Stomach (tissue), 9 donors: ENCODE results near the gene GGT6. TPM values are rescaled to one million over a fixed set of nuclear protein-coding genes. Genes with fewer than 3 reads are reported as not detected.
A peak's percentile ranks its signal among the peaks of the same experiment; 100 is the strongest.

ENCODE experiments used
- DNase-seq, 2 donors: peaks; one replicate each; pipeline versions ENCODE4 v3.0.0 to v3.0.0-alpha.2; 2013 to 2019
- H3K27ac ChIP-seq, 5 donors: fragments of 200-600 bp in 4 of 5; sonication (generic) in 4 of 5; one replicate each; pipeline ENCODE4 v1.5.1; 2013 to 2019; ENCODE audit warnings: mild to moderate bottlenecking in 1 of 5, moderate library complexity in 1 of 5
- H3K27me3 ChIP-seq, 3 donors: fragments of 200-600 bp; sonication (generic); one replicate each; pipeline ENCODE4 v1.5.1; 2017 to 2019; ENCODE audit warnings: mixed run types in 1 of 3
- H3K36me3 ChIP-seq, 4 donors: fragments of 200-600 bp; sonication (generic); 1 replicate in 3 of 4; 2 replicates in 1 of 4; pipeline ENCODE4 v1.5.1; 2016 to 2019
- H3K4me1 ChIP-seq, 4 donors: fragments of 200-600 bp; sonication (generic); one replicate each; pipeline ENCODE4 v1.5.1; 2016 to 2019
- H3K4me3 ChIP-seq, 4 donors: fragments of 200-600 bp; sonication (generic) in 3 of 4; one replicate each; pipeline ENCODE4 v1.5.1; 2016 to 2019; ENCODE audit warnings: mild to moderate bottlenecking in 1 of 4
- H3K9me3 ChIP-seq, 4 donors: fragments of 200-600 bp; sonication (generic); one replicate each; pipeline ENCODE4 v1.5.1; 2016 to 2019
- CTCF ChIP-seq, 7 experiments: fragments of 450-650 bp in 4 of 7; fragments of 200-600 bp in 3 of 7; sonication (generic) in 3 of 7; IDR thresholded peaks; one replicate each; pipeline ENCODE4 v1.5.1; 2016 to 2019; ENCODE audit warnings: antibody characterized with exemption in 7 of 7, control low read depth in 2 of 7, mild to moderate bottlenecking in 1 of 7
- EP300 ChIP-seq: sonication (generic); formaldehyde crosslinking; IDR thresholded peaks from one replicate; pipeline ENCODE4 v1.6.1; 2017; ENCODE audit warnings: antibody characterized with exemption
- POLR2A ChIP-seq, 4 donors: fragments of 450-650 bp; IDR thresholded peaks; one replicate each; pipeline ENCODE4 v1.6.1; 2016; ENCODE audit warnings: antibody characterized with exemption in 4 of 4, control low read depth in 2 of 4, mild to moderate bottlenecking in 1 of 4, moderate library complexity in 1 of 4
- POLR2AphosphoS5 ChIP-seq, 3 donors: sonication (generic); formaldehyde crosslinking; IDR thresholded peaks; one replicate each; pipeline ENCODE4 v1.6.1; 2016; ENCODE audit warnings: antibody characterized with exemption in 3 of 3
- WGBS, 5 donors: extraction: QIAGEN DNeasy Blood & Tissue Kit in 3 of 5; methylation state at CpG; one replicate each; pipeline versions ENCODE4 v1.1.5 to v1.1.7; 2013 to 2018; 5-methylcytosine and 5-hydroxymethylcytosine counted together
- intact Hi-C: fragments of 100-400 bp; cut with DNase I; formaldehyde crosslinking; loops from one replicate; pipeline ENCODE4 v1.15.1; 2023; ENCODE audit warnings: low total_unique reads
- polyA plus RNA-seq, 3 donors: library from polyadenylated mRNA; stranded (reverse); fragments of 200-250 nt; gene quantifications; one replicate each; pipeline ENCODE4 v1.2.3, GENCODE V29; 2013
- total RNA-seq, 5 donors: library from RNA; depleted of rRNA; stranded (reverse); fragments of >200 nt; gene quantifications; one replicate each; pipeline versions ENCODE4 v1.1.0 to v1.2.3, GENCODE V29; 2014 to 2016
- donor health status: healthy with polysubstance abuse.
- donor health status: Bipolar disorder and iron deficiency.
- donor health status: healthy.

The GGT6 gene
- total and polyA plus RNA-seq, 8 donors = 4.4 to 147 (median 15.2) TPM

- no peak for DNase-seq
- peaks cover 0 to 35% (median 12%) of the 10 kb centered on the region in 4 donors for H3K36me3 ChIP-seq
- H3K9me3 ChIP-seq = no peaks in the 10 kb centered on the region
- no peak overlapping the region for H3K4me3 ChIP-seq
- intact Hi-C loops = no loop called here
- TF ChIP-seq EP300 = no peak
- no peak for TF ChIP-seq CTCF (IDR thresholded peaks at IDR 0.05)
- TF ChIP-seq POLR2A (IDR thresholded peaks at IDR 0.05) = no peak
- WGBS, 5 donors = 73 to 85% (median 78%) methylated on average over 12 of the region's 12 CpGs
- H3K27ac ChIP-seq = peak overlapping the region in 2 of 5 donors; percentile 17 to 32
- H3K4me1 ChIP-seq = peaks cover 0 to 19% (median under 1%) of the 10 kb centered on the region in 4 donors
- no peaks in the 10 kb centered on the region for H3K27me3 ChIP-seq
Measured at GRCh38 chr17:4527566-4528125, 32.7 kb downstream of the GGT6 start.

- peak overlapping the region in 3 of 5 donors; percentile 12 to 32 (median 17) for H3K27ac ChIP-seq
- H3K27me3 ChIP-seq = no peaks in the 10 kb centered on the region
- H3K4me3 ChIP-seq = no peak overlapping the region
- intact Hi-C loops = no loop called here
- H3K4me1 ChIP-seq = peaks cover 3 to 19% (median 5%) of the 10 kb centered on the region in 4 donors
- no peak for DNase-seq
- 57 to 77% (median 65%) methylated on average over 1 of the region's 1 CpG for WGBS, 5 donors
- TF ChIP-seq POLR2A (IDR thresholded peaks at IDR 0.05) (no peak), POLR2AphosphoS5 (IDR thresholded peaks at IDR 0.05) (no peak), CTCF (IDR thresholded peaks at IDR 0.05) (no peak), EP300 (no peak)
- H3K9me3 ChIP-seq = no peaks in the 10 kb centered on the region
- peaks cover 0 to 32% (median 9%) of the 10 kb centered on the region in 4 donors for H3K36me3 ChIP-seq
Measured at GRCh38 chr17:4527134-4527533, 33.2 kb downstream of the GGT6 start.

GRCh38 chr17:4525691-4526397, 34.5 kb downstream of the GGT6 start:
- Histone ChIP-seq H3K27me3 (no peaks in the 10 kb centered on the region), H3K27ac (no peak overlapping the region), H3K4me1 (peaks cover 11 to 26% (median 18%) of the 10 kb centered on the region in 4 donors), H3K36me3 (peaks cover 0 to 25% (median 6%) of the 10 kb centered on the region in 4 donors), H3K9me3 (no peaks in the 10 kb centered on the region), H3K4me3 (no peak overlapping the region)
- TF ChIP-seq EP300 (no peak), POLR2AphosphoS5 (IDR thresholded peaks at IDR 0.05) (no peak), CTCF (IDR thresholded peaks at IDR 0.05) (no peak), POLR2A (IDR thresholded peaks at IDR 0.05) (no peak)
- 85 to 93% (median 92%) methylated on average over 11 of the region's 11 CpGs for WGBS, 5 donors
- DNase-seq = no peak
- intact Hi-C loops = no loop called here

- H3K36me3 ChIP-seq = peaks cover 0 to 23% (median 5%) of the 10 kb centered on the region in 4 donors
- TF ChIP-seq POLR2AphosphoS5 (IDR thresholded peaks at IDR 0.05) (no peak), EP300 (no peak), CTCF (IDR thresholded peaks at IDR 0.05) (no peak), POLR2A (IDR thresholded peaks at IDR 0.05) (no peak)
- intact Hi-C loops = no loop called here
- no peak overlapping the region for H3K27ac ChIP-seq
- WGBS, 5 donors = 84 to 96% (median 86%) methylated on average over 8 of the region's 8 CpGs
- H3K9me3 ChIP-seq = no peaks in the 10 kb centered on the region
- H3K4me3 ChIP-seq = no peak overlapping the region
- H3K4me1 ChIP-seq = peaks cover 27 to 44% (median 37%) of the 10 kb centered on the region in 4 donors
- no peaks in the 10 kb centered on the region for H3K27me3 ChIP-seq
- no peak for DNase-seq
Measured at GRCh38 chr17:4523946-4524345, 36.4 kb downstream of the GGT6 start.
